PC-3 (cell line): ENCODE measurements around the gene FERMT3. TPM values are rescaled to one million over a fixed set of nuclear protein-coding genes. Genes with fewer than 3 reads are reported as not detected.

Experiments used
- ATAC-seq: fragments of 200-7000 bp; cut with Tn5 transposase; 2 replicates; pipeline ENCODE4 v1.9.1; 2020; ENCODE audit warnings: mild to moderate bottlenecking, moderate library complexity
- BruUV-seq: library from RNA; stranded (reverse); fragments of 400-500 nt; replicated peaks from 2 replicates; lab custom pipeline; 2021; lab: Mats Ljungman, UMichigan
- CTCF ChIA-PET: fragments of 300-600 bp; sonication (Branson Sonifier 250); formaldehyde crosslinking; loops from one replicate; lab custom pipeline; 2022; ENCODE audit warnings: antibody characterized with exemption; lab: Charles Lee
- POLR2A ChIA-PET: fragments of 300-600 bp; sonication (Branson Sonifier 250); formaldehyde crosslinking; loops from one replicate; lab custom pipeline; 2022; ENCODE audit warnings: antibody characterized with exemption; ENCODE audit not compliant: unreplicated experiment; lab: Charles Lee
- DNase-seq: peaks from one replicate; pipeline ENCODE4 v3.0.0-alpha.2; 2015
- H2AFZ ChIP-seq: fragments of 300-600 bp; sonication (generic); 2 replicates; pipeline ENCODE4 v1.6.0; 2016; ENCODE audit warnings: antibody characterized with exemption, low read length
- H3F3A ChIP-seq: fragments of 300-600 bp; sonication (generic); one replicate; pipeline ENCODE4 v1.6.0; 2017; ENCODE audit warnings: antibody characterized with exemption, low read length, control low read depth, mild to moderate bottlenecking; ENCODE audit not compliant: unreplicated experiment
- H3K27ac ChIP-seq: fragments of 300-600 bp; sonication (generic); 2 replicates; pipeline ENCODE4 v1.5.1; 2016; ENCODE audit warnings: mild to moderate bottlenecking, low read length
- H3K27me3 ChIP-seq: fragments of 300-600 bp; sonication (generic); 2 replicates; pipeline ENCODE4 v1.6.1; 2016; ENCODE audit warnings: low read length, mixed read lengths
- H3K36me3 ChIP-seq: fragments of 300-600 bp; sonication (generic); 2 replicates; pipeline ENCODE4 v1.6.1; 2016; ENCODE audit warnings: low read depth, mixed run types, low read length, mixed read lengths
- H3K4me1 ChIP-seq: fragments of 300-600 bp; sonication (generic); 2 replicates; pipeline ENCODE4 v1.5.1; 2016; ENCODE audit warnings: low read length; ENCODE audit not compliant: insufficient read depth
- H3K4me2 ChIP-seq: fragments of 300-600 bp; sonication (generic); 2 replicates; pipeline ENCODE4 v1.6.0; 2016; ENCODE audit warnings: low read length
- H3K4me3 ChIP-seq: fragments of 300-600 bp; sonication (generic); 2 replicates; pipeline ENCODE4 v1.5.1; 2016; ENCODE audit warnings: mild to moderate bottlenecking, low read length, mixed read lengths
- H3K79me2 ChIP-seq: fragments of 300-600 bp; sonication (generic); 2 replicates; pipeline ENCODE4 v1.6.1; 2017; ENCODE audit warnings: low read length, mixed read lengths
- H3K9ac ChIP-seq: fragments of 300-600 bp; sonication (generic); 2 replicates; pipeline ENCODE4 v1.6.0; 2016; ENCODE audit warnings: mild to moderate bottlenecking, low read length
- H3K9me2 ChIP-seq: fragments of 300-600 bp; sonication (generic); replicated peaks from 2 replicates; pipeline ENCODE4 v1.6.1; 2016; ENCODE audit warnings: mixed run types, low read length, mixed read lengths
- H3K9me3 ChIP-seq: fragments of 300-600 bp; sonication (generic); 2 replicates; pipeline ENCODE4 v1.6.1; 2016; ENCODE audit warnings: low read length, mixed read lengths
- H4K20me1 ChIP-seq: fragments of 300-600 bp; sonication (generic); 2 replicates; pipeline ENCODE4 v1.6.1; 2016; ENCODE audit warnings: low read length, mixed read lengths
- EZH2 ChIP-seq: fragments of 300-600 bp; sonication (generic); IDR thresholded peaks from one replicate; pipeline ENCODE4 v1.6.1; 2017; ENCODE audit warnings: antibody characterized with exemption, mild to moderate bottlenecking, low read length; ENCODE audit not compliant: unreplicated experiment
- EZH2phosphoT487 ChIP-seq: fragments of 300-600 bp; sonication (generic); IDR thresholded peaks from 2 replicates; pipeline ENCODE4 v1.6.1; 2018; ENCODE audit warnings: mild to moderate bottlenecking, antibody characterized with exemption, low read length, borderline replicate concordance
- intact Hi-C: fragments of 100-400 bp; cut with micrococcal nuclease; formaldehyde crosslinking; loops from 2 replicates; pipeline ENCODE4 v1.9.0; 2023
- total RNA-seq: library from RNA; depleted of rRNA; stranded (reverse); fragments of >200 nt; gene quantifications from 2 replicates; pipeline ENCODE4 v1.2.3, GENCODE V29; 2014
- TF ChIP-seq, protein P1 (sequence below): fragments of 300-600 bp; sonication (generic); conservative IDR thresholded peaks from 2 replicates; pipeline ENCODE4 v1.5.1; 2017; ENCODE audit warnings: antibody characterized with exemption, low read depth, mild to moderate bottlenecking, low read length

FERMT3 gene
- total RNA-seq, 1 experiment from 2014 or later = 2.4 TPM

DNA sequence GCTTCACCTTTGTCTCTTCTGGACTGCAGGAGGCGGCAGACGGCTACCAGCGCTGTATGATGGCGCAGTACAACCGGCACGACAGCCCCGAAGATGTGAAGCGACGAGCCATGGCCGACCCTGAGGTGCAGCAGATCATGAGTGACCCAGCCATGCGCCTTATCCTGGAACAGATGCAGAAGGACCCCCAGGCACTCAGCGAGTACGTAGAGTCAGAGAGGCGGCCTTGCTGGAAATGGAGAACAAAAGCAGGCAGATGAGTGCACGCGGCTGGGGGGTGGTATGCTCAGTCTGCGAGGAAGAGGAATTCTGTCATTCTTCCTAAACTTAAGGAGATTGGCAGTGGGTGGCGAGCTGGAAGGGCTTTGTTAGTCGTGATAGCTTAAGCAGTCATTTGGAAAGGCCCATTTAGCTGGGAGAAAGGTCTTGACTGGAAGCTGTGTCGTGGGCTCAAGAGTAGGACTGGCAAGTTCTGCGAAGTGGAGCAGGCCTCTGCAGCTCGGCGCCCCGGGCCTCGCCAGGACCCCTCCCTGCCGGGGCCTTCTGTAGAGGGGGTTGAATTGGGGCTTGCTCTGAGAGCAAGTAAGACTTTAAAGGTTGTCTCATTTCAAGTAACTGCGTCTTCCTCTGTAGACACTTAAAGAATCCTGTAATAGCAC is 3.0 kb upstream of the FERMT3 start:
- TF ChIP-seq, protein P1, sequence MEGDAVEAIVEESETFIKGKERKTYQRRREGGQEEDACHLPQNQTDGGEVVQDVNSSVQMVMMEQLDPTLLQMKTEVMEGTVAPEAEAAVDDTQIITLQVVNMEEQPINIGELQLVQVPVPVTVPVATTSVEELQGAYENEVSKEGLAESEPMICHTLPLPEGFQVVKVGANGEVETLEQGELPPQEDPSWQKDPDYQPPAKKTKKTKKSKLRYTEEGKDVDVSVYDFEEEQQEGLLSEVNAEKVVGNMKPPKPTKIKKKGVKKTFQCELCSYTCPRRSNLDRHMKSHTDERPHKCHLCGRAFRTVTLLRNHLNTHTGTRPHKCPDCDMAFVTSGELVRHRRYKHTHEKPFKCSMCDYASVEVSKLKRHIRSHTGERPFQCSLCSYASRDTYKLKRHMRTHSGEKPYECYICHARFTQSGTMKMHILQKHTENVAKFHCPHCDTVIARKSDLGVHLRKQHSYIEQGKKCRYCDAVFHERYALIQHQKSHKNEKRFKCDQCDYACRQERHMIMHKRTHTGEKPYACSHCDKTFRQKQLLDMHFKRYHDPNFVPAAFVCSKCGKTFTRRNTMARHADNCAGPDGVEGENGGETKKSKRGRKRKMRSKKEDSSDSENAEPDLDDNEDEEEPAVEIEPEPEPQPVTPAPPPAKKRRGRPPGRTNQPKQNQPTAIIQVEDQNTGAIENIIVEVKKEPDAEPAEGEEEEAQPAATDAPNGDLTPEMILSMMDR = no peak
- no peak for TF ChIP-seq EZH2
- no peak for TF ChIP-seq EZH2phosphoT487
- Histone ChIP-seq H3K9ac (no peak overlapping the region), H3K9me3 (no peaks in the 10 kb centered on the region), H3K4me2 (no peak overlapping the region), H3K4me3 (no peak overlapping the region), H3K9me2 (no peaks in the 10 kb centered on the region), H3K79me2 (peaks cover 9% of the 10 kb centered on the region; the same call in 1 of the 2 replicates), H3K27me3 (no peaks in the 10 kb centered on the region), H3F3A (peaks cover 4% of the 10 kb centered on the region), H3K36me3 (peaks cover 72% of the 10 kb centered on the region), H4K20me1 (peaks cover 7% of the 10 kb centered on the region; the same call in 1 of the 2 replicates), H2AFZ (no peak overlapping the region), H3K4me1 (0 out of 2 replicates have a peak, but pooled peaks cover 3% of the 10 kb centered on the region), H3K27ac (no peak overlapping the region)
- POLR2A ChIA-PET = interaction anchor here (0.6 kb wide), 1 partner anchor 38 kb away, joined by 4 read pairs; no protein-coding TSS in a partner anchor
- no TSS peak for BruUV-seq
- ATAC-seq (no peak), DNase-seq (no peak)
- intact Hi-C loops = loop anchor here (1.0 to 2.0 kb wide), 3 partner anchors 23 to 101 kb away; partner anchors contain the start of genes ESRRA, NUDT22, PLCB3 and TRPT1
- CTCF ChIA-PET = interaction anchor here (0.6 to 1.3 kb wide), 3 partner anchors 23 to 42 kb away, joined by 3 to 9 read pairs (median 5); partner anchors contain the start of genes FKBP2, NUDT22 and TRPT1

GRCh38 chr11:64204080-64204440 is 2.5 kb upstream of the FERMT3 start:
- DNase-seq (no peak), ATAC-seq (no peak)
- BruUV-seq = TSS peak; percentile 61
- Histone ChIP-seq H3K4me1 (0 out of 2 replicates have a peak, but pooled peaks cover 3% of the 10 kb centered on the region), H3F3A (peaks cover 4% of the 10 kb centered on the region), H3K79me2 (peaks cover 9% of the 10 kb centered on the region; the same call in 1 of the 2 replicates), H3K27ac (no peak overlapping the region), H2AFZ (no peak overlapping the region), H3K9me2 (no peaks in the 10 kb centered on the region), H3K4me3 (no peak overlapping the region), H3K9me3 (no peaks in the 10 kb centered on the region), H3K4me2 (no peak overlapping the region), H3K27me3 (no peaks in the 10 kb centered on the region), H3K36me3 (peaks cover 68% of the 10 kb centered on the region), H4K20me1 (peaks cover 7% of the 10 kb centered on the region; the same call in 1 of the 2 replicates), H3K9ac (no peak overlapping the region)
- intact Hi-C loops = loop anchor here (1.0 to 2.0 kb wide), 3 partner anchors 22 to 101 kb away; partner anchors contain the start of genes ESRRA, NUDT22, PLCB3 and TRPT1
- ChIA-PET POLR2A (interaction anchor here (1.1 kb wide), 1 partner anchor 19 kb away, joined by 6 read pairs; the partner anchor contains the start of gene STIP1), CTCF (interaction anchor here (0.5 to 1.6 kb wide), 15 partner anchors 11 to 151 kb away, joined by 3 to 15 read pairs (median 5); partner anchors contain the start of genes DNAJC4, FKBP2, NUDT22 and PRDX5)
- TF ChIP-seq EZH2phosphoT487 (no peak), EZH2 (no peak)
- TF ChIP-seq, protein P1 = no peak
